GM10266 (cell line): ENCODE data around the gene MEIS2.

Experiments
- DNase-seq: peaks from one replicate; pipeline ENCODE4 v3.0.0; 2012; ENCODE audit errors: extremely low spot score
- CTCF ChIP-seq: IDR thresholded peaks from 2 replicates; pipeline ENCODE4 v1.5.1; 2012; ENCODE audit warnings: mild to moderate bottlenecking, low read depth; ENCODE audit not compliant: control insufficient read depth, insufficient read depth; ENCODE audit errors: missing control alignments

Gene MEIS2

GRCh38 chr15:36883713-36884517 lies 216.4 kb downstream of the MEIS2 start:
- peak; percentile 87 for TF ChIP-seq CTCF
- DNase-seq = peak; percentile 84

GRCh38 chr15:36882487-36883131 lies 217.7 kb downstream of the MEIS2 start:
- DNase-seq = no peak

GRCh38 chr15:36882056-36882455 lies 218.3 kb downstream of the MEIS2 start:
- DNase-seq = no peak
- TF ChIP-seq CTCF = no peak

More at GRCh38 chr15:36882487-36883131, 217.7 kb downstream of the MEIS2 start:
- TF ChIP-seq CTCF = no peak

GRCh38 chr15:36881516-36881915 lies 218.8 kb downstream of the MEIS2 start:
- no peak for DNase-seq
- no peak for TF ChIP-seq CTCF

- no peak for TF ChIP-seq CTCF
- no peak for DNase-seq
These were observed 219.4 kb downstream of the MEIS2 start for GRCh38 chr15:36880913-36881460.

- no peak for TF ChIP-seq CTCF
- no peak for DNase-seq
These were observed 220.0 kb downstream of the MEIS2 start for GRCh38 chr15:36880224-36880912.
